ENCODE data around the gene CCK.

CCK gene

GRCh38 chr3:42271786-42272185 is 5.8 kb upstream of the CCK start:
- ATAC-seq, result no peak
- TF ChIP-seq CSRNP3 (CRISPR knock-in tag; IDR thresholded peaks at IDR 0.05), result no peak
- TF ChIP-seq ZNF70 (CRISPR knock-in tag; IDR thresholded peaks at IDR 0.05), result no peak
- TF ChIP-seq CSDC2 (CRISPR knock-in tag; IDR thresholded peaks at IDR 0.05), result no peak
- no peak for TF ChIP-seq SNAI2 (CRISPR knock-in tag; IDR thresholded peaks at IDR 0.05)
- no peak for TF ChIP-seq BACH2 (CRISPR knock-in tag; IDR thresholded peaks at IDR 0.05; ENCODE audit: borderline replicate concordance)
- TF ChIP-seq PATZ1 (CRISPR knock-in tag; IDR thresholded peaks at IDR 0.05; ENCODE audit: borderline replicate concordance), result no peak
- no peak for TF ChIP-seq RARB (CRISPR knock-in tag; IDR thresholded peaks at IDR 0.05)
- TF ChIP-seq ZFP3 (CRISPR knock-in tag; IDR thresholded peaks at IDR 0.05), result no peak
- TF ChIP-seq TOX (CRISPR knock-in tag; IDR thresholded peaks at IDR 0.05; ENCODE audit: borderline replicate concordance), result no peak
- TF ChIP-seq POU6F1 (CRISPR knock-in tag; IDR thresholded peaks at IDR 0.05; ENCODE audit: borderline replicate concordance, low read depth), result no peak
- no peak for TF ChIP-seq TSHZ2 (CRISPR knock-in tag; IDR thresholded peaks at IDR 0.05)
- TF ChIP-seq ZNF8 (CRISPR knock-in tag; IDR thresholded peaks at IDR 0.05), result no peak
- no peak for TF ChIP-seq ARNTL (CRISPR knock-in tag; IDR thresholded peaks at IDR 0.05; ENCODE audit: borderline replicate concordance, low read depth)
- no peak for TF ChIP-seq PPARA (CRISPR knock-in tag; IDR thresholded peaks at IDR 0.05; ENCODE audit: borderline replicate concordance)
- TF ChIP-seq ZC3H10 (CRISPR knock-in tag; IDR thresholded peaks at IDR 0.05), result no peak
- no peak for TF ChIP-seq OSR1 (CRISPR knock-in tag; IDR thresholded peaks at IDR 0.05)
- no peak for TF ChIP-seq TCF4 (CRISPR knock-in tag; IDR thresholded peaks at IDR 0.05; ENCODE audit: borderline replicate concordance)
- TF ChIP-seq ISL1 (CRISPR knock-in tag; IDR thresholded peaks at IDR 0.05), result no peak

GRCh38 chr3:42270561-42270960 is 4.6 kb upstream of the CCK start:
- ATAC-seq, result no peak
- TF ChIP-seq OSR1 (CRISPR knock-in tag; IDR thresholded peaks at IDR 0.05), result no peak
- TF ChIP-seq ZNF70 (CRISPR knock-in tag; IDR thresholded peaks at IDR 0.05), result no peak
- TF ChIP-seq TSHZ2 (CRISPR knock-in tag; IDR thresholded peaks at IDR 0.05), result no peak
- TF ChIP-seq CSDC2 (CRISPR knock-in tag; IDR thresholded peaks at IDR 0.05), result no peak
- TF ChIP-seq ZFP30 (CRISPR knock-in tag; IDR thresholded peaks at IDR 0.05), result no peak

- ATAC-seq, result no peak
These were observed 3.7 kb upstream of the CCK start for GRCh38 chr3:42269647-42270046.

More at GRCh38 chr3:42269647-42270046, 3.7 kb upstream of the CCK start:
- TF ChIP-seq ZNF565 (CRISPR knock-in tag; conservative IDR thresholded peaks at IDR 0.05; ENCODE audit: low read depth) (no peak), TCF4 (CRISPR knock-in tag; IDR thresholded peaks at IDR 0.05; ENCODE audit: borderline replicate concordance) (no peak), ZFP30 (CRISPR knock-in tag; IDR thresholded peaks at IDR 0.05) (no peak), RARB (CRISPR knock-in tag; IDR thresholded peaks at IDR 0.05) (no peak), TOX (CRISPR knock-in tag; IDR thresholded peaks at IDR 0.05; ENCODE audit: borderline replicate concordance) (no peak), BACH2 (CRISPR knock-in tag; IDR thresholded peaks at IDR 0.05; ENCODE audit: borderline replicate concordance) (no peak), PPARA (CRISPR knock-in tag; IDR thresholded peaks at IDR 0.05; ENCODE audit: borderline replicate concordance) (no peak), ISL1 (CRISPR knock-in tag; IDR thresholded peaks at IDR 0.05) (no peak), PATZ1 (CRISPR knock-in tag; IDR thresholded peaks at IDR 0.05; ENCODE audit: borderline replicate concordance) (no peak), SNAI2 (CRISPR knock-in tag; IDR thresholded peaks at IDR 0.05) (no peak), CREB5 (CRISPR knock-in tag; IDR thresholded peaks at IDR 0.05; ENCODE audit: low read depth) (no peak), ZNF70 (CRISPR knock-in tag; IDR thresholded peaks at IDR 0.05) (no peak), CSRNP3 (CRISPR knock-in tag; IDR thresholded peaks at IDR 0.05) (no peak)
